GM18505 (cell line): Measurements from ENCODE around the gene TATDN3.

Source experiments
- ATAC-seq: cut with Tn5 transposase; IDR thresholded peaks from one replicate; pipeline ENCODE4 v1.9.1; 2021; ENCODE audit not compliant: unreplicated experiment
- POLR2A ChIP-seq: IDR thresholded peaks from 4 replicates; pipeline ENCODE4 v1.6.1; 2011; ENCODE audit warnings: borderline replicate concordance; ENCODE audit not compliant: insufficient read depth, insufficient read length; ENCODE audit errors: extremely low read depth

TATDN3 gene

GRCh38 chr1:212791676-212792395, at the start of gene TATDN3, which contains the start of gene NSL1:
TATDN3 (plus strand) TSS chr1:212791894; CDS start chr1:212791922, 28 bp downstream.
NSL1 (minus strand) TSS chr1:212791777; CDS start chr1:212791763, 14 bp downstream.
- peak; percentile 68 for ATAC-seq
- TF ChIP-seq POLR2A = peak; percentile 97

- TF ChIP-seq POLR2A = no peak
- no peak for ATAC-seq
Measured at GRCh38 chr1:212743901-212744475, 47.7 kb upstream of the TATDN3 start.

- no peak for ATAC-seq
- TF ChIP-seq POLR2A = no peak
Measured at GRCh38 chr1:212745303-212745702, 46.4 kb upstream of the TATDN3 start.

- TF ChIP-seq POLR2A = no peak
- no peak for ATAC-seq
Measured at GRCh38 chr1:212746546-212746945, 45.1 kb upstream of the TATDN3 start.

- ATAC-seq = no peak
- TF ChIP-seq POLR2A = no peak
Measured at GRCh38 chr1:212749821-212750535, 41.7 kb upstream of the TATDN3 start.

GRCh38 chr1:212752252-212752933, 39.3 kb upstream of the TATDN3 start:
- no peak for ATAC-seq
- TF ChIP-seq POLR2A = no peak

- ATAC-seq = no peak
Measured at GRCh38 chr1:212752934-212753497, 38.7 kb upstream of the TATDN3 start.

GRCh38 chr1:212753749-212754148, 37.9 kb upstream of the TATDN3 start:
- ATAC-seq = no peak
- no peak for TF ChIP-seq POLR2A

More at GRCh38 chr1:212752934-212753497, 38.7 kb upstream of the TATDN3 start:
- TF ChIP-seq POLR2A = no peak

- no peak for ATAC-seq
- no peak for TF ChIP-seq POLR2A
Measured at GRCh38 chr1:212754193-212754592, 37.5 kb upstream of the TATDN3 start.

- ATAC-seq = no peak
- no peak for TF ChIP-seq POLR2A
Measured at GRCh38 chr1:212754680-212755079, 37.0 kb upstream of the TATDN3 start.

- TF ChIP-seq POLR2A = no peak
- peak; percentile 11 for ATAC-seq
Measured at GRCh38 chr1:212759683-212760082, 32.0 kb upstream of the TATDN3 start.

GRCh38 chr1:212760126-212760823, 31.4 kb upstream of the TATDN3 start:
- peak; percentile 58 for ATAC-seq
- TF ChIP-seq POLR2A = no peak
